Cardiac muscle cell (in vitro differentiated cells and primary cell): ENCODE results near the gene CCDC194. TPM values are rescaled to one million over a fixed set of nuclear protein-coding genes. Genes with fewer than 3 reads are reported as not detected.

Experiments used
- DNase-seq, 2 donors: peaks; one replicate each; pipeline versions ENCODE4 v3.0.0 to v3.0.0-alpha.2; 2010 to 2017; ENCODE audit warnings: low read depth in 1 of 2, low spot score in 1 of 2
- H3K27ac ChIP-seq: fragments of 200-600 bp; sonication (generic); 2 replicates; pipeline ENCODE4 v1.5.1; 2016
- H3K27me3 ChIP-seq: fragments of 200-600 bp; sonication (generic); 2 replicates; pipeline ENCODE4 v1.6.0; 2016; ENCODE audit warnings: control low read depth
- H3K36me3 ChIP-seq: fragments of 200-600 bp; sonication (generic); 2 replicates; pipeline ENCODE4 v1.5.1; 2016; ENCODE audit warnings: control low read depth
- H3K4me1 ChIP-seq: fragments of 200-600 bp; sonication (generic); 2 replicates; pipeline ENCODE4 v1.8.1; 2017; ENCODE audit warnings: low read depth, mild to moderate bottlenecking, mixed run types
- H3K4me3 ChIP-seq: fragments of 200-600 bp; sonication (generic); 2 replicates; pipeline ENCODE4 v1.5.1; 2016; ENCODE audit warnings: mild to moderate bottlenecking
- H3K9me3 ChIP-seq: fragments of 200-600 bp; sonication (generic); 2 replicates; pipeline ENCODE4 v1.5.1; 2017; ENCODE audit warnings: low read depth, mild to moderate bottlenecking, control low read depth
- polyA plus RNA-seq: library from polyadenylated mRNA; unstranded; fragments of >200 nt; fragmentation: Nextera tagmentation; extraction: Ambion mirVana; gene quantifications from 2 replicates; pipeline ENCODE4 v1.2.1, GENCODE V29; 2016
- total RNA-seq: library from RNA; depleted of rRNA; stranded (reverse); fragments of >200 nt; gene quantifications from 2 replicates; pipeline ENCODE4 v1.2.3, GENCODE V29; 2016
- TF ChIP-seq, protein P1 (sequence below): IDR thresholded peaks from 2 replicates; pipeline ENCODE4 v1.5.1; 2012; ENCODE audit warnings: low read depth, mild to moderate bottlenecking, low read length

The CCDC194 gene
- total and polyA plus RNA-seq, 2 experiments from 2014 or later: 2.2 to 2.3 TPM

GRCh38 chr19:17414097-17414496 lies 20.1 kb upstream of the CCDC194 start:
- Histone ChIP-seq H3K4me1 (peaks cover 37% of the 10 kb centered on the region), H3K4me3 (no peak overlapping the region), H3K27me3 (no peaks in the 10 kb centered on the region), H3K9me3 (no peaks in the 10 kb centered on the region), H3K27ac (peak overlapping the region; percentile 95), H3K36me3 (no peaks in the 10 kb centered on the region)
- no peak for DNase-seq
- TF ChIP-seq, protein P1, sequence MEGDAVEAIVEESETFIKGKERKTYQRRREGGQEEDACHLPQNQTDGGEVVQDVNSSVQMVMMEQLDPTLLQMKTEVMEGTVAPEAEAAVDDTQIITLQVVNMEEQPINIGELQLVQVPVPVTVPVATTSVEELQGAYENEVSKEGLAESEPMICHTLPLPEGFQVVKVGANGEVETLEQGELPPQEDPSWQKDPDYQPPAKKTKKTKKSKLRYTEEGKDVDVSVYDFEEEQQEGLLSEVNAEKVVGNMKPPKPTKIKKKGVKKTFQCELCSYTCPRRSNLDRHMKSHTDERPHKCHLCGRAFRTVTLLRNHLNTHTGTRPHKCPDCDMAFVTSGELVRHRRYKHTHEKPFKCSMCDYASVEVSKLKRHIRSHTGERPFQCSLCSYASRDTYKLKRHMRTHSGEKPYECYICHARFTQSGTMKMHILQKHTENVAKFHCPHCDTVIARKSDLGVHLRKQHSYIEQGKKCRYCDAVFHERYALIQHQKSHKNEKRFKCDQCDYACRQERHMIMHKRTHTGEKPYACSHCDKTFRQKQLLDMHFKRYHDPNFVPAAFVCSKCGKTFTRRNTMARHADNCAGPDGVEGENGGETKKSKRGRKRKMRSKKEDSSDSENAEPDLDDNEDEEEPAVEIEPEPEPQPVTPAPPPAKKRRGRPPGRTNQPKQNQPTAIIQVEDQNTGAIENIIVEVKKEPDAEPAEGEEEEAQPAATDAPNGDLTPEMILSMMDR: no peak

GRCh38 chr19:17411801-17412200 lies 17.8 kb upstream of the CCDC194 start:
- Histone ChIP-seq H3K4me1 (peaks cover 46% of the 10 kb centered on the region), H3K4me3 (no peak overlapping the region), H3K27ac (peak overlapping the region; percentile 95), H3K9me3 (no peaks in the 10 kb centered on the region), H3K36me3 (no peaks in the 10 kb centered on the region), H3K27me3 (no peaks in the 10 kb centered on the region)
- no peak for DNase-seq
- TF ChIP-seq, protein P1: no peak

DNA sequence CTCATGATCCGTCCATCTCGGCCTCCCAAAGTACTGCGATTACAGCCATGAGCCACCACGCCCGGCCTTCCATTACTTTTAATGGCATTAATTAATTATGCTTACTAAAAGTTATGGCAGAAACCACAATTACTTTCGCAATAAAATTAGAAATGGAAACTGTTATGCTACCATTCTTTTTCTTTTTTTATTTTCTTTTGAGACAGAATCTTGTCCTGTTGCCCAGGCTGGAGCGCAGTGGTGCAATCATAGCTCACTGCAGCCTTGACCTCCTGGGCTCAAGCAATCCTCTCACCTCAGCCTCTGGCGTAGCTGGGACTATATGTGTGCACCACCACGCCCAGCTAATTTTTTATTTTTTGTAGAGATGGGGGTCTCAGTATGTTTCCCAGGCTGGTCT lies 16.0 kb upstream of the CCDC194 start:
- H3K9me3 ChIP-seq: no peaks in the 10 kb centered on the region
- no peaks in the 10 kb centered on the region for H3K27me3 ChIP-seq
- H3K4me3 ChIP-seq: no peak overlapping the region
- peaks cover 52% of the 10 kb centered on the region for H3K4me1 ChIP-seq
- H3K36me3 ChIP-seq: no peaks in the 10 kb centered on the region
- H3K27ac ChIP-seq: peak overlapping the region; percentile 54
- TF ChIP-seq, protein P1: no peak
- peak in 1 of 2 donors; percentile 29 for DNase-seq

GRCh38 chr19:17406887-17407196 lies 12.8 kb upstream of the CCDC194 start:
- Histone ChIP-seq H3K27ac (peak overlapping the region; percentile 70), H3K4me3 (no peak overlapping the region)
- TF ChIP-seq, protein P1: no peak

DNA sequence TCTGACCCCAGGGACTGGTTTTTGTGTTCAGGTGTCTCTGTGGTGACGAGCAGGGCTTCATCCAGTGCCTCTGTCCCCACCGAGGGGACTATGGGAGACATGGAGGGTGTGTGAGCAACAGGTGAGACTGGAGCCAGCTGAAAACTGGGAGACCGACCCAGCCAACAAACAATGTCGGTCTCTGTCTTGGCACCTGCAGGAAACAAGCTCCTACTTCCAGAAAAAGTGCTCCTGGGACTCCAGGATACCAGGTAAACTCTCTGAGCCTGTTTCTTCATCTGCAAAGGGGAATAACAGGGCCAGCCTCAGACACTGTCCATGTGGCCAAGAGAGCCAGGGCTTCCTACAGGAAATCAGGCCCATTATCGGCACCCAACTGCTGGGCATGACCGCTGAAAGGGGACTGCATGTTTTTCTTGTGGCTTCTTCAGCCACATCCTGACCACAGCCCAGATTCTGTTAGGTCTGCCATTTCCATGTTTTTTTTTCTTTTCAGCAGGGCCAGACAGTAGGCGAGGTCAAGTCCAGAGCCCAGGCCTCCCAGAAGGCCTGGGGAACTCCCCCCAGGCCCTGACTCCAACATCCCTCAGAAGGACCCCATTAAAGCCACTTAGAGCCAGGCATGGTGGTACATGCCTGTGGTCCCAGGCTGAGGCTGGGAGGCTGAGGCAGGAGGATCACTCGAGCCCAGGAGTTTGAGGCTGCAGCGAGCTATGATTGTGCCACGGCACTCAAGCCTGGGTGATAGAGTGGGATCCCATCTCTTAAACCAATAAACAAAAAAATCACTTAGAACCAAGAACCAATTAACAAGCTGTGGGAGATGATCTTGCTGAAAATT lies 12.3 kb upstream of the CCDC194 start:
- Histone ChIP-seq H3K27ac (peak overlapping the region; percentile 70), H3K36me3 (no peaks in the 10 kb centered on the region), H3K9me3 (no peaks in the 10 kb centered on the region), H3K4me3 (no peak overlapping the region), H3K27me3 (no peaks in the 10 kb centered on the region), H3K4me1 (peaks cover 32% of the 10 kb centered on the region)
- peak in 1 of 2 donors; percentile 52 for DNase-seq
- TF ChIP-seq, protein P1: no peak

More at GRCh38 chr19:17406887-17407196, 12.8 kb upstream of the CCDC194 start:
- DNase-seq: no peak
- no peaks in the 10 kb centered on the region for H3K27me3 ChIP-seq
- no peaks in the 10 kb centered on the region for H3K36me3 ChIP-seq
- peaks cover 36% of the 10 kb centered on the region for H3K4me1 ChIP-seq
- H3K9me3 ChIP-seq: no peaks in the 10 kb centered on the region
